GM12892 (cell line): ENCODE data around the gene PSKH1.

Experiments used
- POLR2A ChIP-seq: IDR thresholded peaks from 2 replicates; pipeline ENCODE4 v1.6.1; 2011; ENCODE audit warnings: low read depth, low read length, control low read depth
- POLR2AphosphoS5 ChIP-seq: IDR thresholded peaks from 2 replicates; pipeline ENCODE4 v1.6.1; 2011; ENCODE audit warnings: low read depth, low read length, control low read depth
- TAF1 ChIP-seq: IDR thresholded peaks from 2 replicates; pipeline ENCODE4 v1.6.1; 2011; ENCODE audit warnings: low read depth, mild to moderate bottlenecking, control low read depth, low read length, borderline replicate concordance

DNA sequence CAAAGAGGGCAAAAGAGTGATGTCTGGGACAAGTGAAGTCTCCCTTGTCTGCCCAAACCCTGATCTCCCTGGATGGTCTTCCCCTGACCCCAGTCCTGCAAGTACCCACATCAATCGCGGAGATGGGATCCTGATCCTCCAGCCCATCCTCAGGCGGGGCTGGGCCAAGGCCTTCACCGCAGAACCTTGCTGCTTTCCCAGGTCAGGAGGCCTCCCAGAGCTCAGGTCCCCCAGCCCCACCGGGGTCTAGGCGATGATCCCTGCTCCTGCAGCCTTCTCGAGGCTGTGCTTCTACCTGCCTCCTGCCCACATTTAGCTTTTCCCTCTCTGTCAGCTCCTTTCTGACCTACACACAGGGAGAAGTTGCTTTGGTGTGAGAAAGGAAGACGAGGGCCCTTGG lies 69.1 kb downstream of the PSKH1 start:
- TF ChIP-seq POLR2A (no peak), TAF1 (no peak), POLR2AphosphoS5 (no peak)
